ENCODE data around the gene CAMP. TPM values are rescaled to one million over a fixed set of nuclear protein-coding genes. Genes with fewer than 3 reads are reported as not detected.

CAMP gene
- total and polyA plus RNA-seq, 2 of the 13 experiments (the other 11 are each of a cell fraction or from before 2014, with no cell fraction given) = not detected

DNA sequence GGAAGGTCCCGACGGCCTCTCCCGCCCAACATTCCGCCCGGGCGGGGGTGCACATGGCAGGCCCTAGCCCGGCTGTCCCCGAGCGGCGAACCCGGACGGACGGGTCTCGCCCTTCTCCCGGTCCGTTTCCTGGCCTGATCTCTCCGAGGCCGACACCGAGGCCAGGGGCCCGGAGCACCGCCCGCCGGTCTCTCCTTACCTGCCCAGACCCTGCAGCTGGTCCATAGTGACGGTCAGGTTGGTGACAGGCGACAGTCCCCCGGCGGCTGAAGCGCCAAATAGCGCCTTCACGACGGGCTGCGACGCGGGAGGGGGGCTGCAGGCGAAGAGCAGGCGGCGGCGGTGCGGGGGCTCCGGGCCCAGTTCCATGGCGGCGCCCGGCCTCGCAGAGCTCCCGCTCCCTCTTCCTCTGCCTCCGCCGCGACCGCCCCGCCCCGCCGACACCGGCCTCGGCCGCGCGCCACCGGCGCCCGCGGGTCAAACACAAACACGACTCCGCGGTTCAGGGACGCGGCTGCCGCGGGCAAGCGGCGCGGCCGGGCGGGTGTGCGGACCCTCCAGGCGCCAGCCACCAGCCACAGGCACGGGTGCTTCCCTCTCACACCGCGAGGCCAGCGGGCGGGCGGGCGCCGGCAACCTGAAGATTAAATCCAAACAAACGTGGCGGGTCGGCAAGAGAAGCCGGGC is 35.6 kb upstream of the CAMP start (continued):
- TF ChIP-seq POLR2G (IDR thresholded peaks at IDR 0.05; ENCODE audit: low read depth, low read length) (no peak), KDM1A (CRISPR knock-in tag; IDR thresholded peaks at IDR 0.05) (no peak), NFKBIZ (CRISPR knock-in tag; IDR thresholded peaks at IDR 0.05) (no peak), ZFX (CRISPR knock-in tag; IDR thresholded peaks at IDR 0.05; ENCODE audit: low read depth) (peak; percentile 64), NR1H2 (CRISPR knock-in tag; IDR thresholded peaks at IDR 0.05; ENCODE audit: borderline replicate concordance, low read depth) (0 out of 2 replicates have a peak, but pooled peaks have one; percentile 26), ZNF224 (CRISPR knock-in tag; IDR thresholded peaks at IDR 0.05) (no peak), ATRX (CRISPR knock-in tag; IDR thresholded peaks at IDR 0.05; ENCODE audit: borderline replicate concordance) (no peak), HDAC2 (CRISPR knock-in tag; IDR thresholded peaks at IDR 0.05) (no peak), ZNF33B (CRISPR knock-in tag; IDR thresholded peaks at IDR 0.05) (no peak), ZNF839 (CRISPR knock-in tag; IDR thresholded peaks at IDR 0.05; ENCODE audit: borderline replicate concordance) (no peak), HMGA1 (CRISPR knock-in tag; conservative IDR thresholded peaks at IDR 0.05) (no peak), ZNF607 (CRISPR knock-in tag; IDR thresholded peaks at IDR 0.05; ENCODE audit: borderline replicate concordance) (no peak), ZNF17 (CRISPR knock-in tag; IDR thresholded peaks at IDR 0.05) (no peak), GZF1 (CRISPR knock-in tag; IDR thresholded peaks at IDR 0.05) (no peak), ZNF605 (CRISPR knock-in tag; IDR thresholded peaks at IDR 0.05) (no peak)
- TF ChIP-seq, protein P1, sequence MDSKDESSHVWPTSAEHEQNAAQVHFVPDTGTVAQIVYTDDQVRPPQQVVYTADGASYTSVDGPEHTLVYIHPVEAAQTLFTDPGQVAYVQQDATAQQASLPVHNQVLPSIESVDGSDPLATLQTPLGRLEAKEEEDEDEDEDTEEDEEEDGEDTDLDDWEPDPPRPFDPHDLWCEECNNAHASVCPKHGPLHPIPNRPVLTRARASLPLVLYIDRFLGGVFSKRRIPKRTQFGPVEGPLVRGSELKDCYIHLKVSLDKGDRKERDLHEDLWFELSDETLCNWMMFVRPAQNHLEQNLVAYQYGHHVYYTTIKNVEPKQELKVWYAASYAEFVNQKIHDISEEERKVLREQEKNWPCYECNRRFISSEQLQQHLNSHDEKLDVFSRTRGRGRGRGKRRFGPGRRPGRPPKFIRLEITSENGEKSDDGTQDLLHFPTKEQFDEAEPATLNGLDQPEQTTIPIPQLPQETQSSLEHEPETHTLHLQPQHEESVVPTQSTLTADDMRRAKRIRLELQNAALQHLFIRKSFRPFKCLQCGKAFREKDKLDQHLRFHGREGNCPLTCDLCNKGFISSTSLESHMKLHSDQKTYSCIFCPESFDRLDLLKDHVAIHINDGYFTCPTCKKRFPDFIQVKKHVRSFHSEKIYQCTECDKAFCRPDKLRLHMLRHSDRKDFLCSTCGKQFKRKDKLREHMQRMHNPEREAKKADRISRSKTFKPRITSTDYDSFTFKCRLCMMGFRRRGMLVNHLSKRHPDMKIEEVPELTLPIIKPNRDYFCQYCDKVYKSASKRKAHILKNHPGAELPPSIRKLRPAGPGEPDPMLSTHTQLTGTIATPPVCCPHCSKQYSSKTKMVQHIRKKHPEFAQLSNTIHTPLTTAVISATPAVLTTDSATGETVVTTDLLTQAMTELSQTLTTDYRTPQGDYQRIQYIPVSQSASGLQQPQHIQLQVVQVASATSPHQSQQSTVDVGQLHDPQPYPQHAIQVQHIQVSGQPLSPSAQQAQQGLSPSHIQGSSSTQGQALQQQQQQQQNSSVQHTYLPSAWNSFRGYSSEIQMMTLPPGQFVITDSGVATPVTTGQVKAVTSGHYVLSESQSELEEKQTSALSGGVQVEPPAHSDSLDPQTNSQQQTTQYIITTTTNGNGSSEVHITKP (CRISPR knock-in tag; IDR thresholded peaks at IDR 0.05; ENCODE audit: low read depth) = no peak
- TF ChIP-seq, protein P2, sequence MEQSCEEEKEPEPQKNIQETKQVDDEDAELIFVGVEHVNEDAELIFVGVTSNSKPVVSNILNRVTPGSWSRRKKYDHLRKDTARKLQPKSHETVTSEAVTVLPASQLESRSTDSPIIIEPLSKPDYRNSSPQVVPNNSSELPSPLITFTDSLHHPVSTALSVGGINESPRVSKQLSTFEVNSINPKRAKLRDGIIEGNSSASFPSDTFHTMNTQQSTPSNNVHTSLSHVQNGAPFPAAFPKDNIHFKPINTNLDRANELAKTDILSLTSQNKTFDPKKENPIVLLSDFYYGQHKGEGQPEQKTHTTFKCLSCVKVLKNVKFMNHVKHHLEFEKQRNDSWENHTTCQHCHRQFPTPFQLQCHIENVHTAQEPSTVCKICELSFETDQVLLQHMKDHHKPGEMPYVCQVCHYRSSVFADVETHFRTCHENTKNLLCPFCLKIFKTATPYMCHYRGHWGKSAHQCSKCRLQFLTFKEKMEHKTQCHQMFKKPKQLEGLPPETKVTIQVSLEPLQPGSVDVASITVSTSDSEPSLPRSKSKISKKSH (CRISPR knock-in tag; IDR thresholded peaks at IDR 0.05; ENCODE audit: borderline replicate concordance) = 0 out of 2 replicates have a peak, but pooled peaks have one; percentile 5
- TF ChIP-seq, protein P3, sequence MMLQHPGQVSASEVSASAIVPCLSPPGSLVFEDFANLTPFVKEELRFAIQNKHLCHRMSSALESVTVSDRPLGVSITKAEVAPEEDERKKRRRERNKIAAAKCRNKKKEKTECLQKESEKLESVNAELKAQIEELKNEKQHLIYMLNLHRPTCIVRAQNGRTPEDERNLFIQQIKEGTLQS (CRISPR knock-in tag; IDR thresholded peaks at IDR 0.05) = no peak
- TF ChIP-seq, protein P4, sequence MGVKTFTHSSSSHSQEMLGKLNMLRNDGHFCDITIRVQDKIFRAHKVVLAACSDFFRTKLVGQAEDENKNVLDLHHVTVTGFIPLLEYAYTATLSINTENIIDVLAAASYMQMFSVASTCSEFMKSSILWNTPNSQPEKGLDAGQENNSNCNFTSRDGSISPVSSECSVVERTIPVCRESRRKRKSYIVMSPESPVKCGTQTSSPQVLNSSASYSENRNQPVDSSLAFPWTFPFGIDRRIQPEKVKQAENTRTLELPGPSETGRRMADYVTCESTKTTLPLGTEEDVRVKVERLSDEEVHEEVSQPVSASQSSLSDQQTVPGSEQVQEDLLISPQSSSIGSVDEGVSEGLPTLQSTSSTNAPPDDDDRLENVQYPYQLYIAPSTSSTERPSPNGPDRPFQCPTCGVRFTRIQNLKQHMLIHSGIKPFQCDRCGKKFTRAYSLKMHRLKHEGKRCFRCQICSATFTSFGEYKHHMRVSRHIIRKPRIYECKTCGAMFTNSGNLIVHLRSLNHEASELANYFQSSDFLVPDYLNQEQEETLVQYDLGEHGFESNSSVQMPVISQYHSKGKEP (CRISPR knock-in tag; IDR thresholded peaks at IDR 0.05) = no peak
- TF ChIP-seq, protein P5, sequence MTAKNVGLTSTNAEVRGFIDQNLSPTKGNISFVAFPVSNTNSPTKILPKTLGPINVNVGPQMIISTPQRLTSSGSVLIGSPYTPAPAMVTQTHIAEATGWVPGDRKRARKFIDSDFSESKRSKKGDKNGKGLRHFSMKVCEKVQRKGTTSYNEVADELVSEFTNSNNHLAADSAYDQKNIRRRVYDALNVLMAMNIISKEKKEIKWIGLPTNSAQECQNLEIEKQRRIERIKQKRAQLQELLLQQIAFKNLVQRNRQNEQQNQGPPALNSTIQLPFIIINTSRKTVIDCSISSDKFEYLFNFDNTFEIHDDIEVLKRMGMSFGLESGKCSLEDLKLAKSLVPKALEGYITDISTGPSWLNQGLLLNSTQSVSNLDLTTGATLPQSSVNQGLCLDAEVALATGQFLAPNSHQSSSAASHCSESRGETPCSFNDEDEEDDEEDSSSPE (CRISPR knock-in tag; IDR thresholded peaks at IDR 0.05) = no peak

Measured in HepG2 (cell line).